HL-60 (cell line): Measurements from ENCODE around the gene SAE1.

ENCODE experiments used
- CTCF ChIP-seq: IDR thresholded peaks from one replicate; pipeline ENCODE4 v1.5.1; 2011; ENCODE audit warnings: low read length, control low read depth, inconsistent platforms; ENCODE audit not compliant: insufficient read depth
- TF ChIP-seq, protein P1 (sequence below): IDR thresholded peaks from 2 replicates; pipeline ENCODE4 v1.6.1; 2012; ENCODE audit warnings: low read depth; ENCODE audit not compliant: insufficient replicate concordance

GRCh38 chr19:47134545-47134944 is 3.9 kb downstream of the SAE1 start:
- TF ChIP-seq CTCF: no peak
- TF ChIP-seq, protein P1, sequence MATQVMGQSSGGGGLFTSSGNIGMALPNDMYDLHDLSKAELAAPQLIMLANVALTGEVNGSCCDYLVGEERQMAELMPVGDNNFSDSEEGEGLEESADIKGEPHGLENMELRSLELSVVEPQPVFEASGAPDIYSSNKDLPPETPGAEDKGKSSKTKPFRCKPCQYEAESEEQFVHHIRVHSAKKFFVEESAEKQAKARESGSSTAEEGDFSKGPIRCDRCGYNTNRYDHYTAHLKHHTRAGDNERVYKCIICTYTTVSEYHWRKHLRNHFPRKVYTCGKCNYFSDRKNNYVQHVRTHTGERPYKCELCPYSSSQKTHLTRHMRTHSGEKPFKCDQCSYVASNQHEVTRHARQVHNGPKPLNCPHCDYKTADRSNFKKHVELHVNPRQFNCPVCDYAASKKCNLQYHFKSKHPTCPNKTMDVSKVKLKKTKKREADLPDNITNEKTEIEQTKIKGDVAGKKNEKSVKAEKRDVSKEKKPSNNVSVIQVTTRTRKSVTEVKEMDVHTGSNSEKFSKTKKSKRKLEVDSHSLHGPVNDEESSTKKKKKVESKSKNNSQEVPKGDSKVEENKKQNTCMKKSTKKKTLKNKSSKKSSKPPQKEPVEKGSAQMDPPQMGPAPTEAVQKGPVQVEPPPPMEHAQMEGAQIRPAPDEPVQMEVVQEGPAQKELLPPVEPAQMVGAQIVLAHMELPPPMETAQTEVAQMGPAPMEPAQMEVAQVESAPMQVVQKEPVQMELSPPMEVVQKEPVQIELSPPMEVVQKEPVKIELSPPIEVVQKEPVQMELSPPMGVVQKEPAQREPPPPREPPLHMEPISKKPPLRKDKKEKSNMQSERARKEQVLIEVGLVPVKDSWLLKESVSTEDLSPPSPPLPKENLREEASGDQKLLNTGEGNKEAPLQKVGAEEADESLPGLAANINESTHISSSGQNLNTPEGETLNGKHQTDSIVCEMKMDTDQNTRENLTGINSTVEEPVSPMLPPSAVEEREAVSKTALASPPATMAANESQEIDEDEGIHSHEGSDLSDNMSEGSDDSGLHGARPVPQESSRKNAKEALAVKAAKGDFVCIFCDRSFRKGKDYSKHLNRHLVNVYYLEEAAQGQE: no peak
